Measurements from ENCODE around the gene CNPY4. TPM values are rescaled to one million over a fixed set of nuclear protein-coding genes. Genes with fewer than 3 reads are reported as not detected.

Gene CNPY4
- total RNA-seq, 1 donor from 2014 or later: 19.3 TPM

GRCh38 chr7:100074841-100075240 lies 44.6 kb upstream of the CNPY4 start:
- no peak for DNase-seq
- TF ChIP-seq, protein P1, sequence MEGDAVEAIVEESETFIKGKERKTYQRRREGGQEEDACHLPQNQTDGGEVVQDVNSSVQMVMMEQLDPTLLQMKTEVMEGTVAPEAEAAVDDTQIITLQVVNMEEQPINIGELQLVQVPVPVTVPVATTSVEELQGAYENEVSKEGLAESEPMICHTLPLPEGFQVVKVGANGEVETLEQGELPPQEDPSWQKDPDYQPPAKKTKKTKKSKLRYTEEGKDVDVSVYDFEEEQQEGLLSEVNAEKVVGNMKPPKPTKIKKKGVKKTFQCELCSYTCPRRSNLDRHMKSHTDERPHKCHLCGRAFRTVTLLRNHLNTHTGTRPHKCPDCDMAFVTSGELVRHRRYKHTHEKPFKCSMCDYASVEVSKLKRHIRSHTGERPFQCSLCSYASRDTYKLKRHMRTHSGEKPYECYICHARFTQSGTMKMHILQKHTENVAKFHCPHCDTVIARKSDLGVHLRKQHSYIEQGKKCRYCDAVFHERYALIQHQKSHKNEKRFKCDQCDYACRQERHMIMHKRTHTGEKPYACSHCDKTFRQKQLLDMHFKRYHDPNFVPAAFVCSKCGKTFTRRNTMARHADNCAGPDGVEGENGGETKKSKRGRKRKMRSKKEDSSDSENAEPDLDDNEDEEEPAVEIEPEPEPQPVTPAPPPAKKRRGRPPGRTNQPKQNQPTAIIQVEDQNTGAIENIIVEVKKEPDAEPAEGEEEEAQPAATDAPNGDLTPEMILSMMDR (IDR thresholded peaks at IDR 0.05; ENCODE audit: partially characterized antibody, unreplicated experiment): no peak
- H3K27ac Mint-ChIP-seq (ENCODE audit: unreplicated experiment): no peak overlapping the region
- peaks cover 68% of the 10 kb centered on the region for H3K36me3 Mint-ChIP-seq (ENCODE audit: unreplicated experiment)
- no peak overlapping the region for H3K4me3 Mint-ChIP-seq (ENCODE audit: unreplicated experiment)
- H3K9me3 Mint-ChIP-seq (ENCODE audit: unreplicated experiment): peaks cover 42% of the 10 kb centered on the region
- H3K27me3 Mint-ChIP-seq (ENCODE audit: unreplicated experiment): peaks cover 28% of the 10 kb centered on the region
- H3K4me1 Mint-ChIP-seq (ENCODE audit: low read depth, unreplicated experiment): peaks cover 4% of the 10 kb centered on the region

DNA sequence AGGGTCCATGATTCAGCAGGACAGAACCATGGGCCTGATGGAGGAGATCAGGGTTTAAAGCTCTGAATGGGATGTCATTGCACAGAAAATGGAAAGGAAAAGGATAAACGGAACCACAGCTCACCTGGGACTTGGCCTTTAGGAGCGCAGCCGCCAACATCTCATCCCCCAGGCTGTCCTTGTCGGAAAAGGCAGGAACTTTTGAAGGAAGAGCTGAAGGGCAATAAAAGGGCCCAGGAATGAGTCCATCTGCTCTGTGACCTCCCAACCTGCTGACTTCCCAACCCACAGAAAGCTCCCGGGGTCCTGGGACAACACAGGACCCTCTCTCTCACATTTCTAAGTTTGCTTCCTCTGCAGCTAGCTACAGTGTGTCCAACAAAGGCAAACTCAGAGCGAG lies 44.0 kb upstream of the CNPY4 start:
- Mint-ChIP-seq H3K4me3 (ENCODE audit: unreplicated experiment) (peak overlapping the region; percentile 34), H3K36me3 (ENCODE audit: unreplicated experiment) (peaks cover 62% of the 10 kb centered on the region), H3K27me3 (ENCODE audit: unreplicated experiment) (peaks cover 30% of the 10 kb centered on the region), H3K4me1 (ENCODE audit: low read depth, unreplicated experiment) (peaks cover 8% of the 10 kb centered on the region), H3K27ac (ENCODE audit: unreplicated experiment) (no peak overlapping the region), H3K9me3 (ENCODE audit: unreplicated experiment) (peaks cover 39% of the 10 kb centered on the region)
- TF ChIP-seq, protein P1 (IDR thresholded peaks at IDR 0.05; ENCODE audit: partially characterized antibody, unreplicated experiment): no peak
- DNase-seq: no peak

DNA sequence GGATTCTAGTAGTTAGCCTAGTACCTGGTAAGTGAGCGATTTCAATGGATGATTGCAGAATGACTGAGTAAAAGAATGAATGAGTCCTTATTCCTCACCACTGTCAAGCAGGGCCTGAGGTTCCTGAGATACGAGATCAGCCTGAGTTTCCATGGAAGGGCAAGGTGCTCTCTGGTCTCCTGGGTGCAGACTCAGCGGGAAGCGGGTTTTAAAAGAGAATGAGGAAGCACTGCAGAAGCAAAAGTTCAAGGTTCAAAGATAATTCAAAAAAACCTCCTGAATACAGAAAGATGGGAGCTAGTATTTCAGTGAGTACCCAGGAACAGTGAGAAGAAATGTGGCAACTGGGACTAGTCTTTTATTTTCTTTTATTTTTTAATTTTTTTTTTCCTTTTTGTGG lies 42.2 kb upstream of the CNPY4 start:
- peaks cover 20% of the 10 kb centered on the region for H3K27me3 Mint-ChIP-seq (ENCODE audit: unreplicated experiment)
- peaks cover 44% of the 10 kb centered on the region for H3K36me3 Mint-ChIP-seq (ENCODE audit: unreplicated experiment)
- no peak for DNase-seq
- H3K4me3 Mint-ChIP-seq (ENCODE audit: unreplicated experiment): no peak overlapping the region
- TF ChIP-seq, protein P1 (IDR thresholded peaks at IDR 0.05; ENCODE audit: partially characterized antibody, unreplicated experiment): no peak
- peaks cover 8% of the 10 kb centered on the region for H3K4me1 Mint-ChIP-seq (ENCODE audit: low read depth, unreplicated experiment)
- peaks cover 23% of the 10 kb centered on the region for H3K9me3 Mint-ChIP-seq (ENCODE audit: unreplicated experiment)
- H3K27ac Mint-ChIP-seq (ENCODE audit: unreplicated experiment): no peak overlapping the region

GRCh38 chr7:100079024-100079560 lies 40.3 kb upstream of the CNPY4 start:
- Mint-ChIP-seq H3K4me1 (ENCODE audit: low read depth, unreplicated experiment) (peaks cover 11% of the 10 kb centered on the region), H3K27me3 (ENCODE audit: unreplicated experiment) (peaks cover 21% of the 10 kb centered on the region), H3K27ac (ENCODE audit: unreplicated experiment) (peak overlapping the region; percentile 52), H3K36me3 (ENCODE audit: unreplicated experiment) (peaks cover 30% of the 10 kb centered on the region), H3K4me3 (ENCODE audit: unreplicated experiment) (peak overlapping the region; percentile 83), H3K9me3 (ENCODE audit: unreplicated experiment) (peaks cover 18% of the 10 kb centered on the region)
- TF ChIP-seq, protein P1 (IDR thresholded peaks at IDR 0.05; ENCODE audit: partially characterized antibody, unreplicated experiment): no peak
- no peak for DNase-seq

DNA sequence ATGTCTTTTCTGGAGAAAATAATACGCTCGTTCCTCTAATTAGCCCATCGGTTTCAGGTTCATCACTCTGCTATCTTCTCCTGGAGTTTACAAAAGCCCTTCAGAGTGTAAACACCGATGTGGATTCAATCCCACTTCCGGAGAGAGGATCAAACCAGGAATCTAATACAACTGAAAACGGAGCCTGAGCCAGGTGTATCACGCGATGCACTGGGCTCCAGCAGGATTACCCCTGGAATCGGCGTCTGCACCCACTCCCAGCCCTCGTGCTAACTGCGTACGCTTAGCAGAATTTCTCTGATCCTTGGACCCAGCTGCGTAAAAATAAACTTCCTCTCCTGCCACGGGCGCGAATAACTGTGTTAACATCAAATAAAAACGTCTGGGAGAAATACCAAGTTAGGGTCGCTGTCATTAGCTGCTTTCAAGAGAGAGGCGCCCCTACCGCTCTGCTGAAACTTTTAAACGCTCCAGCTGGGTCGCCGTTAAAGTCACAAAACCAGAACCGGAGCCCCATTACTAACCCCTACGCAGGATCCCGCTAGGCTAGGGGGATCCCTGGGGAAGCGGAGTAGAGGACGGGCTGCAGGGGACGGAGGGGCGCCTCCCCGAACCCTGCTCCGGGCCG lies 38.4 kb upstream of the CNPY4 start:
- peaks cover 13% of the 10 kb centered on the region for H3K9me3 Mint-ChIP-seq (ENCODE audit: unreplicated experiment)
- no peak for DNase-seq
- H3K27ac Mint-ChIP-seq (ENCODE audit: unreplicated experiment): peak overlapping the region; percentile 94
- TF ChIP-seq, protein P1 (IDR thresholded peaks at IDR 0.05; ENCODE audit: partially characterized antibody, unreplicated experiment): no peak
- peaks cover 11% of the 10 kb centered on the region for H3K4me1 Mint-ChIP-seq (ENCODE audit: low read depth, unreplicated experiment)
- peak overlapping the region; percentile 100 for H3K4me3 Mint-ChIP-seq (ENCODE audit: unreplicated experiment)
- peaks cover 18% of the 10 kb centered on the region for H3K36me3 Mint-ChIP-seq (ENCODE audit: unreplicated experiment)
- peaks cover 13% of the 10 kb centered on the region for H3K27me3 Mint-ChIP-seq (ENCODE audit: unreplicated experiment)

All from glutamatergic neuron (in vitro differentiated cells).